HL-60 (cell line): Measurements from ENCODE around the gene WDR90.

Source experiments
- CTCF ChIP-seq: IDR thresholded peaks from one replicate; pipeline ENCODE4 v1.5.1; 2011; ENCODE audit warnings: low read length, control low read depth, inconsistent platforms; ENCODE audit not compliant: insufficient read depth
- GABPA ChIP-seq: IDR thresholded peaks from 2 replicates; pipeline ENCODE4 v1.6.1; 2012; ENCODE audit warnings: low read depth

- TF ChIP-seq CTCF: no peak
- no peak for TF ChIP-seq GABPA
Observed at GRCh38 chr16:670485-671352, 21.6 kb downstream of the WDR90 start.
